Activated naive CD8-positive, alpha-beta T cell treated with anti-CD3 and anti-CD28 coated beads for 36 hours (primary cell): ENCODE measurements around the gene TARBP1. TPM values are rescaled to one million over a fixed set of nuclear protein-coding genes. Genes with fewer than 3 reads are reported as not detected.

Experiments
- DNase-seq: peaks from one replicate; pipeline ENCODE4 v3.0.0; 2021
- H3K27ac Mint-ChIP-seq: one replicate; pipeline ENCODE4 v1.8.0; 2022; ENCODE audit warnings: mild to moderate bottlenecking, moderate library complexity, mixed read lengths
- H3K27me3 Mint-ChIP-seq: one replicate; pipeline ENCODE4 v1.8.0; 2022; ENCODE audit warnings: mild to moderate bottlenecking, mixed read lengths
- H3K36me3 Mint-ChIP-seq: one replicate; pipeline ENCODE4 v1.8.0; 2021; ENCODE audit warnings: mild to moderate bottlenecking, mixed read lengths
- H3K4me1 Mint-ChIP-seq: one replicate; pipeline ENCODE4 v1.8.0; 2021; ENCODE audit warnings: mixed read lengths
- H3K4me3 Mint-ChIP-seq: one replicate; pipeline ENCODE4 v1.8.0; 2022; ENCODE audit warnings: mild to moderate bottlenecking, moderate library complexity, mixed read lengths
- H3K9me3 Mint-ChIP-seq: one replicate; pipeline ENCODE4 v1.8.0; 2022; ENCODE audit warnings: mixed read lengths
- total RNA-seq, 2 experiments: library from RNA; stranded (reverse); gene quantifications; one replicate each; pipeline ENCODE4 v1.2.3, GENCODE V29; 2021

The TARBP1 gene
- total RNA-seq, 2 experiments from 2014 or later, result 38.6 to 44.0 TPM

DNA sequence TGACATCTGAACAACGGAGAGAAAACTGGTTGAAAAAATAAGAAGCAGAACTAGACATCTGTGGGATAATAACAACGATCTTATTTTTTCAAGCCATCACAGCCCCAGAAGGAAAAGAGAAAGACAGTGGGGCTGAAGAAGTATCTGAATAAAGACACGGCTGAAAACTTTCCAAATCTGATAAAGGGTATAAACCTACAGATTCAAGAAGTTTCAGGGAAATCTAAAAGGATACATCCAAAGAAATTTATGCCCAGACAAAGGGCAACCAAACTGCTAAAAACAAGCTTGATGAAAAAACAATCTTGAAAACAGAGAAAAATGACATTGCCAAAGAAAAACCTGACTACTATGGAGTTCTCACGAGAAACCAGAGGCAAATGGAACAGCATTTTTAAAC is 40.4 kb downstream of the TARBP1 start:
- H3K27ac Mint-ChIP-seq, result no peak overlapping the region
- no peak overlapping the region for H3K4me3 Mint-ChIP-seq
- peaks cover 60% of the 10 kb centered on the region for H3K36me3 Mint-ChIP-seq
- peaks cover 6% of the 10 kb centered on the region for H3K4me1 Mint-ChIP-seq
- no peaks in the 10 kb centered on the region for H3K27me3 Mint-ChIP-seq
- no peak for DNase-seq
- peaks cover 4% of the 10 kb centered on the region for H3K9me3 Mint-ChIP-seq

- Mint-ChIP-seq H3K27me3 (no peaks in the 10 kb centered on the region), H3K4me1 (peaks cover 6% of the 10 kb centered on the region), H3K27ac (no peak overlapping the region), H3K9me3 (peaks cover 4% of the 10 kb centered on the region), H3K36me3 (peaks cover 58% of the 10 kb centered on the region), H3K4me3 (no peak overlapping the region)
- DNase-seq, result no peak
Measured at GRCh38 chr1:234437423-234438171, 41.4 kb downstream of the TARBP1 start.

- peaks cover 6% of the 10 kb centered on the region for H3K4me1 Mint-ChIP-seq
- peaks cover 4% of the 10 kb centered on the region for H3K9me3 Mint-ChIP-seq
- H3K27me3 Mint-ChIP-seq, result no peaks in the 10 kb centered on the region
- no peak overlapping the region for H3K27ac Mint-ChIP-seq
- peaks cover 45% of the 10 kb centered on the region for H3K36me3 Mint-ChIP-seq
- DNase-seq, result no peak
- H3K4me3 Mint-ChIP-seq, result no peak overlapping the region
Measured at GRCh38 chr1:234435620-234436019, 43.4 kb downstream of the TARBP1 start.

DNA sequence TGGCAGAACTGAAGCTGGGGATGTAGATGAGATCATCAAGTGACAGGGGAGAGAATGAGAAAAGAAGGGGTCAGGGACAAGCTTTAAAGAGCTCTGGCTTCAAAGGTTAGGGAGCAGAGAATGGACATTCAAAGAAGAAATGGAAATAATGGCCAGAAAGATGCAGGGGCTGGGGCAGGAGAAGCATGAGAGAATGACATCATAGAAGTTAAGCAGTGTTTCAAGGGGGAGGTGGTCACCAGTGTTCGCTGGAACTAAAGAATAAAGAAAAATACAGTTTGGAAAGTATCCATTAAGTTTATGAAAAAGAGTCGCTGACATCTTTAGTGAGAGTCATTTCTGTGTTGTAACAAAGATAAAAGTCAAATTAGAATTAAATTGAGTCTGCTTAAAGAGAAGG is 44.3 kb downstream of the TARBP1 start:
- Mint-ChIP-seq H3K36me3 (peaks cover 36% of the 10 kb centered on the region), H3K9me3 (no peaks in the 10 kb centered on the region), H3K27me3 (no peaks in the 10 kb centered on the region), H3K4me1 (peaks cover 6% of the 10 kb centered on the region), H3K27ac (no peak overlapping the region), H3K4me3 (no peak overlapping the region)
- DNase-seq, result no peak

GRCh38 chr1:234433563-234434285 is 45.3 kb downstream of the TARBP1 start:
- DNase-seq, result no peak
- Mint-ChIP-seq H3K4me3 (no peak overlapping the region), H3K36me3 (peaks cover 33% of the 10 kb centered on the region), H3K27me3 (no peaks in the 10 kb centered on the region), H3K9me3 (no peaks in the 10 kb centered on the region), H3K27ac (no peak overlapping the region), H3K4me1 (peaks cover 4% of the 10 kb centered on the region)

GRCh38 chr1:234431255-234431654 is 47.7 kb downstream of the TARBP1 start:
- Mint-ChIP-seq H3K27ac (no peak overlapping the region), H3K4me3 (no peak overlapping the region), H3K36me3 (peaks cover 35% of the 10 kb centered on the region), H3K27me3 (no peaks in the 10 kb centered on the region), H3K9me3 (no peaks in the 10 kb centered on the region), H3K4me1 (peaks cover 4% of the 10 kb centered on the region)
- no peak for DNase-seq

GRCh38 chr1:234430691-234431090 is 48.3 kb downstream of the TARBP1 start:
- H3K4me3 Mint-ChIP-seq, result no peak overlapping the region
- peaks cover 4% of the 10 kb centered on the region for H3K4me1 Mint-ChIP-seq
- H3K27ac Mint-ChIP-seq, result no peak overlapping the region
- H3K9me3 Mint-ChIP-seq, result no peaks in the 10 kb centered on the region
- peaks cover 35% of the 10 kb centered on the region for H3K36me3 Mint-ChIP-seq
- DNase-seq, result no peak
- no peaks in the 10 kb centered on the region for H3K27me3 Mint-ChIP-seq

- H3K27ac Mint-ChIP-seq, result no peak overlapping the region
- H3K36me3 Mint-ChIP-seq, result peaks cover 29% of the 10 kb centered on the region
- H3K4me1 Mint-ChIP-seq, result peaks cover 4% of the 10 kb centered on the region
- no peak for DNase-seq
- H3K4me3 Mint-ChIP-seq, result no peak overlapping the region
- no peaks in the 10 kb centered on the region for H3K9me3 Mint-ChIP-seq
- no peaks in the 10 kb centered on the region for H3K27me3 Mint-ChIP-seq
Measured at GRCh38 chr1:234429434-234429806, 49.6 kb downstream of the TARBP1 start.

DNA sequence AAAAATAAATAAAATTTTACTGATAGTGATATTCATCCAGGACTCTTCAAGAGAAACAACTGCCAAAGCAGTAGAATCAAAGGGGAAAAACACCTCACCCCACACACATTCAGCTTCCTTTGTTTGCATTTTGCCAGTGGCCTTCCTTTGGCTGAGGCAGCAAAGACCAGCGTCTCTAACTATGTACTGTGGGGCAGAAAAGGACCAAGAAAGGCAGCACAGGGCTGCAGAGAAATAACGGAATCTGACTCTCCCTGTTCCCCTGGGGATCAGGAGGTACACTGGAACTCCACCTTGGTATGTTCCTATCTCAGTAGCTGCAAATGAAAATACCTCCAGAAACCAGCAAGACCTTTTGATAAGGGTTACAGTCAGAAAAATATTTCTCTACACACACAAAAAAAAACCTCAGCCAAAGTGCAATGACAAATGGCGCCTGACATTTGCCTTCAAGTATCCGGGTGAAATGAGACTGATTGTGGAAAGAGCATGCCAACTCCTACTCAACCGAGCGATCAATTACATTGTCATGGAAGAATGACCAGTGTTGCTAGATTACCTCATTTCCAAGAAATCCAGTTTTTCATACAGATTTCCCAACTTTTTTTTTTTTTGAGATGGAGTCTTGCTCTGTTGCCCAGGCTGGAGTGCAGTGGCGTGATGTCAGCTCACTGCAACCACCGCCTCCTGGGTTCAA is 50.9 kb downstream of the TARBP1 start:
- Mint-ChIP-seq H3K4me1 (no peaks in the 10 kb centered on the region), H3K36me3 (peaks cover 23% of the 10 kb centered on the region), H3K27me3 (no peaks in the 10 kb centered on the region), H3K4me3 (no peak overlapping the region), H3K27ac (no peak overlapping the region), H3K9me3 (no peaks in the 10 kb centered on the region)
- no peak for DNase-seq

DNA sequence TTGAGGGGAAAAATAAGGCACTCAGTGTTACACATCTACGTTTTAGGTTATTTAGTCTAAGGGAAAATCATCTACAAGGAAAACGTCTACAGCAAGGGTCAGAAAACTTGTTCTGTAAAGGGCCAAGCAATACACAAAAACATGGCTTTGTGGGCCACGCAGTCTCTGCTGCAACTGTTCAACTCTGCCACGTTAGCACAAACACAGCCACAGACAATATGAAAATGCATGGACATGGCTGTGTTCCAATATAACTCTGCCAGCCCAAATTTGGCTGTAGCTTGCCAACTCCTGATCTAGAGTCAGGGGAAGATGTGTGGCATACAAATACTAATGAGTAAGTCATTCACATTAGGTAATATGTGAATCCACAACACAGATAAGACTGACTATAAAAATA is 65.0 kb downstream of the TARBP1 start:
- no peak overlapping the region for H3K27ac Mint-ChIP-seq
- no peaks in the 10 kb centered on the region for H3K4me1 Mint-ChIP-seq
- no peaks in the 10 kb centered on the region for H3K27me3 Mint-ChIP-seq
- peaks cover 11% of the 10 kb centered on the region for H3K36me3 Mint-ChIP-seq
- no peaks in the 10 kb centered on the region for H3K9me3 Mint-ChIP-seq
- H3K4me3 Mint-ChIP-seq, result no peak overlapping the region
- no peak for DNase-seq

GRCh38 chr1:234413485-234413884 is 65.5 kb downstream of the TARBP1 start:
- H3K36me3 Mint-ChIP-seq, result peaks cover 13% of the 10 kb centered on the region
- no peaks in the 10 kb centered on the region for H3K9me3 Mint-ChIP-seq
- no peak overlapping the region for H3K4me3 Mint-ChIP-seq
- H3K27me3 Mint-ChIP-seq, result no peaks in the 10 kb centered on the region
- no peak for DNase-seq
- H3K27ac Mint-ChIP-seq, result no peak overlapping the region
- H3K4me1 Mint-ChIP-seq, result no peaks in the 10 kb centered on the region

DNA sequence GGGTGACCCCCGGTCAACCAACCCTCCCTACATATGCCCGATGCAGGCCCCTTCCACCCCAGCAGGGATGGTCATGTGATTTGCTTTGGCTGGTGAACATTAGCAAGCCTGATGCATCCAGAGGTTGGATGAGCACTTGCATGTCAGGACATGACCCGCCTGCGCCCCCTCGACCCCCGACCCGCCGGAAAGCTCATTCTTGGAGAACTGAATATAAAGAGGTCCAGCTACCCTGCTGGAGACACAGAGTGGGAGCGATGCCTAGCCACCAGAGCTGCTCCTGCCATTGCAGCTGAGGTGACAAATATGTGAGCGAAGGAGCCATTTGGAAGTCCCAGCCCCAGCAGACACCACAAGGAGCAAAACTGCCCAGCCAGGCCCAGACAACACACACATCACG is 66.1 kb downstream of the TARBP1 start:
- no peaks in the 10 kb centered on the region for H3K9me3 Mint-ChIP-seq

GRCh38 chr1:234409328-234409727 is 69.7 kb downstream of the TARBP1 start:
- Mint-ChIP-seq H3K27ac (no peak overlapping the region), H3K4me1 (no peaks in the 10 kb centered on the region), H3K9me3 (no peaks in the 10 kb centered on the region), H3K4me3 (no peak overlapping the region), H3K36me3 (peaks cover 13% of the 10 kb centered on the region), H3K27me3 (no peaks in the 10 kb centered on the region)
- DNase-seq, result no peak

More for the DNA sequence above, 66.1 kb downstream of the TARBP1 start:
- H3K36me3 Mint-ChIP-seq, result peaks cover 14% of the 10 kb centered on the region
- no peaks in the 10 kb centered on the region for H3K27me3 Mint-ChIP-seq
- no peak for DNase-seq
- H3K4me3 Mint-ChIP-seq, result no peak overlapping the region
- H3K4me1 Mint-ChIP-seq, result no peaks in the 10 kb centered on the region
- H3K27ac Mint-ChIP-seq, result no peak overlapping the region

DNA sequence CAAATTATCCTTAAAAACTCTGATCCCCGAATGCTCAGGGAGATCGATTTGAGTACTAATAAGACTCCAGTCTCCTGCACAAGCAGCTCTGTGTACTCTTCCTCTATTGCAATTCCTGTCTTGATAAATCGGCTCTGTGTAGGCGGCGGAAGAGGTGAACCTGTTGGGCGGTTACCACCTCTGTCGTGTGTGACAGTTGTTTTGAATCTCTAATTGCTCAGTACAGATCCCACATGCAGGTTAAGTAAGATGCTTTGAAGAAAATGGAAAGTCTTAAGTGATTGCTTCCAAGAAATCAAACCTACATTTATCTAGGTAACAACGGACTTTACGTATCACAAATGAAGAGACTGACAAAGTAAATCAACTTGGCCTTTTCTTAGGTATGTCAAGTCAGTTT is 70.2 kb downstream of the TARBP1 start:
- no peak overlapping the region for H3K4me3 Mint-ChIP-seq
- H3K4me1 Mint-ChIP-seq, result no peaks in the 10 kb centered on the region
- no peaks in the 10 kb centered on the region for H3K27me3 Mint-ChIP-seq
- H3K27ac Mint-ChIP-seq, result no peak overlapping the region
- H3K36me3 Mint-ChIP-seq, result peaks cover 13% of the 10 kb centered on the region
- H3K9me3 Mint-ChIP-seq, result no peaks in the 10 kb centered on the region
- DNase-seq, result peak; percentile 4

DNA sequence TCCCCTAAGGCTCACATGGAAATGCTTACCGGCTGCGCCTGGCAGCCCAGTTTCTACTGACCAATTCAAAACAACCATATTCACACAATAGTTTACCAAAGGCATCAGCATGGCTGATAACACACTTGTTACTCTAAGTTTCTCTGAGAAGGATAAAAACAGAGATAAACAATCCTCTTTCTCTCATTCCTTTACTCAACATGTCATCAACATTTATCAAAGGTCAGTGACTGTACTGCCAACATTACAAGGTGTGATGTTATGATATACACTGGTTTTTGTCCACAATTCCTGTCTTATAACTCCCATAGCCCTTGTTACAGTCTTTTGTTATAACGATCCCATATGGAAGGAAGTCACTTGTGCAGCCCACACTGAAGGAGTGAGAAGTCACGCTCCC is 72.1 kb downstream of the TARBP1 start:
- Mint-ChIP-seq H3K4me3 (no peak overlapping the region), H3K27me3 (no peaks in the 10 kb centered on the region), H3K4me1 (peaks cover 6% of the 10 kb centered on the region), H3K36me3 (peaks cover 15% of the 10 kb centered on the region), H3K27ac (no peak overlapping the region), H3K9me3 (no peaks in the 10 kb centered on the region)
- no peak for DNase-seq
